ENCODE results near the gene INPP5A.
A peak's percentile ranks its signal among the peaks of the same experiment; 100 is the strongest.

INPP5A gene

GRCh38 chr10:132684164-132684891, 146.7 kb downstream of the INPP5A start:
- peak; percentile 26 to 42 for DNase-seq

- peak in 1 of 2 experiments; percentile 9 for DNase-seq
Measured at GRCh38 chr10:132685101-132685891, 147.7 kb downstream of the INPP5A start.

- DNase-seq: no peak
Measured at GRCh38 chr10:132685921-132686680, 148.5 kb downstream of the INPP5A start.

- DNase-seq: no peak
Measured at GRCh38 chr10:132687181-132687892, 149.8 kb downstream of the INPP5A start.

GRCh38 chr10:132687893-132688579, 150.4 kb downstream of the INPP5A start:
- DNase-seq: no peak

- DNase-seq: no peak
Measured at GRCh38 chr10:132688580-132689420, 151.2 kb downstream of the INPP5A start.

GRCh38 chr10:132689721-132690360, 152.3 kb downstream of the INPP5A start:
- DNase-seq: no peak

- DNase-seq: no peak
Measured at GRCh38 chr10:132690401-132690800, 152.8 kb downstream of the INPP5A start.

- no peak for DNase-seq
Measured at GRCh38 chr10:132690821-132691610, 153.4 kb downstream of the INPP5A start.

GRCh38 chr10:132691711-132692153, 154.1 kb downstream of the INPP5A start:
- no peak for DNase-seq

GRCh38 chr10:132692311-132692710, 154.7 kb downstream of the INPP5A start:
- DNase-seq: no peak

GRCh38 chr10:132693676-132694075, 156.1 kb downstream of the INPP5A start:
- DNase-seq: no peak

- no peak for DNase-seq
Measured at GRCh38 chr10:132696204-132696603, 158.6 kb downstream of the INPP5A start.

GRCh38 chr10:132696728-132697577, 159.4 kb downstream of the INPP5A start:
- DNase-seq: no peak

- DNase-seq: no peak
Measured at GRCh38 chr10:132697578-132698200, 160.1 kb downstream of the INPP5A start.

- DNase-seq: no peak
Measured at GRCh38 chr10:132698211-132698751, 160.7 kb downstream of the INPP5A start.

GRCh38 chr10:132698761-132699391, 161.3 kb downstream of the INPP5A start:
- DNase-seq: no peak

Measured in activated CD4-positive, alpha-beta T cell treated with anti-CD3 and anti-CD28 coated beads, Interleukin-2, amount 50 U/mL, for 48 hours (primary cell).